Neural progenitor cell (in vitro differentiated cells): ENCODE measurements around the gene CCDC60. TPM values are rescaled to one million over a fixed set of nuclear protein-coding genes. Genes with fewer than 3 reads are reported as not detected.

Source experiments
- DNase-seq: peaks from one replicate; pipeline ENCODE4 v3.0.0-alpha.2; 2016; ENCODE audit warnings: low spot score
- H2AFZ ChIP-seq: fragments of 200-600 bp; sonication (generic); replicated peaks from 2 replicates; pipeline ENCODE4 v1.6.1; 2016; ENCODE audit warnings: antibody characterized with exemption
- H3F3A ChIP-seq: fragments of 200-600 bp; sonication (generic); 2 replicates; pipeline ENCODE4 v1.6.1; 2016; ENCODE audit warnings: antibody characterized with exemption, low read depth
- H3K27ac ChIP-seq: fragments of 200-600 bp; sonication (generic); 2 replicates; pipeline ENCODE4 v1.5.1; 2016; ENCODE audit warnings: mild to moderate bottlenecking
- H3K27me3 ChIP-seq: fragments of 200-600 bp; sonication (generic); 2 replicates; pipeline ENCODE4 v1.6.1; 2016; ENCODE audit warnings: mild to moderate bottlenecking, moderate library complexity
- H3K36me3 ChIP-seq: fragments of 200-600 bp; sonication (generic); 2 replicates; pipeline ENCODE4 v1.5.1; 2016
- H3K4me1 ChIP-seq: fragments of 200-600 bp; sonication (generic); 2 replicates; pipeline ENCODE4 v1.6.1; 2016; ENCODE audit warnings: mixed run types
- H3K4me2 ChIP-seq: fragments of 200-600 bp; sonication (generic); 2 replicates; pipeline ENCODE4 v1.6.1; 2016
- H3K4me3 ChIP-seq: fragments of 200-600 bp; sonication (generic); 2 replicates; pipeline ENCODE4 v1.5.1; 2016
- H3K79me2 ChIP-seq: fragments of 200-600 bp; sonication (generic); 2 replicates; pipeline ENCODE4 v1.6.1; 2016; ENCODE audit warnings: low read depth
- H3K9ac ChIP-seq: fragments of 200-600 bp; sonication (generic); 2 replicates; pipeline ENCODE4 v1.6.1; 2016
- H3K9me3 ChIP-seq: fragments of 200-600 bp; sonication (generic); 2 replicates; pipeline ENCODE4 v1.5.1; 2016; ENCODE audit warnings: low read depth
- H4K20me1 ChIP-seq: fragments of 200-600 bp; sonication (generic); 2 replicates; pipeline ENCODE4 v1.6.1; 2016; ENCODE audit warnings: low read depth
- H3K27ac Mint-ChIP-seq: 3 replicates; pipeline ENCODE4 v1.8.0; 2021; ENCODE audit warnings: mixed read lengths
- H3K27me3 Mint-ChIP-seq: 2 replicates; pipeline ENCODE4 v1.8.0; 2022; ENCODE audit warnings: low read depth, mild to moderate bottlenecking, inconsistent platforms, moderate library complexity, mixed read lengths; ENCODE audit not compliant: insufficient read depth
- H3K36me3 Mint-ChIP-seq: 3 replicates; pipeline ENCODE4 v1.8.0; 2021; ENCODE audit warnings: mixed read lengths
- H3K4me1 Mint-ChIP-seq: 3 replicates; pipeline ENCODE4 v1.8.0; 2021; ENCODE audit warnings: mixed read lengths
- H3K4me3 Mint-ChIP-seq: 3 replicates; pipeline ENCODE4 v1.8.0; 2021; ENCODE audit warnings: mild to moderate bottlenecking, moderate library complexity, mixed read lengths
- H3K9me3 Mint-ChIP-seq: 3 replicates; pipeline ENCODE4 v1.8.0; 2020; ENCODE audit warnings: mixed read lengths
- CTCF ChIP-seq: fragments of 200-600 bp; sonication (generic); IDR thresholded peaks from 2 replicates; pipeline ENCODE4 v1.5.1; 2017; ENCODE audit warnings: antibody characterized with exemption, mild to moderate bottlenecking
- EZH2 ChIP-seq: fragments of 200-600 bp; sonication (generic); IDR thresholded peaks from 2 replicates; pipeline ENCODE4 v1.6.1; 2017; ENCODE audit warnings: antibody characterized with exemption, mild to moderate bottlenecking, moderate library complexity
- EZH2phosphoT487 ChIP-seq: fragments of 200-600 bp; sonication (generic); IDR thresholded peaks from 2 replicates; pipeline ENCODE4 v1.6.1; 2017; ENCODE audit warnings: antibody characterized with exemption
- total RNA-seq: library from RNA; depleted of rRNA; stranded (reverse); fragments of >200 nt; gene quantifications from 2 replicates; pipeline ENCODE4 v1.2.3, GENCODE V29; 2015; ENCODE audit warnings: low replicate concordance

The CCDC60 gene
- total RNA-seq, 1 donor from 2014 or later, result 4.6 TPM

GRCh38 chr12:119374635-119375034 is 40.1 kb downstream of the CCDC60 start:
- Mint-ChIP-seq H3K36me3 (no peaks in the 10 kb centered on the region), H3K4me1 (no peaks in the 10 kb centered on the region), H3K27me3 (peaks cover 3% of the 10 kb centered on the region), H3K27ac (no peak overlapping the region), H3K9me3 (peaks cover 3% of the 10 kb centered on the region), H3K4me3 (no peak overlapping the region)
- H3K36me3 ChIP-seq, result no peaks in the 10 kb centered on the region
- no peaks in the 10 kb centered on the region for H3K27me3 ChIP-seq
- H3K9me3 ChIP-seq, result no peaks in the 10 kb centered on the region
- no peak overlapping the region for H3K9ac ChIP-seq
- H3K4me3 ChIP-seq, result no peak overlapping the region
- no peak for DNase-seq
- TF ChIP-seq CTCF, result no peak
- no peak for TF ChIP-seq EZH2phosphoT487
- no peak for TF ChIP-seq EZH2
- H3F3A ChIP-seq, result no peaks in the 10 kb centered on the region
- no peak overlapping the region for H3K4me2 ChIP-seq
- H2AFZ ChIP-seq, result no peak overlapping the region
- no peak overlapping the region for H3K27ac ChIP-seq
- H3K79me2 ChIP-seq, result no peaks in the 10 kb centered on the region
- H4K20me1 ChIP-seq, result no peaks in the 10 kb centered on the region
- H3K4me1 ChIP-seq, result peaks cover 9% of the 10 kb centered on the region

GRCh38 chr12:119375075-119375882 is 40.8 kb downstream of the CCDC60 start:
- no peak overlapping the region for H3K9ac ChIP-seq
- H2AFZ ChIP-seq, result no peak overlapping the region
- H3K27me3 ChIP-seq, result no peaks in the 10 kb centered on the region
- TF ChIP-seq CTCF, result no peak
- TF ChIP-seq EZH2, result no peak
- TF ChIP-seq EZH2phosphoT487, result no peak
- peaks cover 7% of the 10 kb centered on the region for H3K4me1 ChIP-seq
- H3K4me2 ChIP-seq, result no peak overlapping the region
- Mint-ChIP-seq H3K27ac (peak overlapping the region; percentile 76), H3K4me1 (no peaks in the 10 kb centered on the region), H3K27me3 (peaks cover 3% of the 10 kb centered on the region), H3K9me3 (peaks cover 3% of the 10 kb centered on the region), H3K36me3 (no peaks in the 10 kb centered on the region), H3K4me3 (no peak overlapping the region)
- no peak overlapping the region for H3K27ac ChIP-seq
- no peak overlapping the region for H3K4me3 ChIP-seq
- H4K20me1 ChIP-seq, result no peaks in the 10 kb centered on the region
- H3K79me2 ChIP-seq, result no peaks in the 10 kb centered on the region
- no peaks in the 10 kb centered on the region for H3K36me3 ChIP-seq
- H3K9me3 ChIP-seq, result no peaks in the 10 kb centered on the region
- H3F3A ChIP-seq, result no peaks in the 10 kb centered on the region
- no peak for DNase-seq

DNA sequence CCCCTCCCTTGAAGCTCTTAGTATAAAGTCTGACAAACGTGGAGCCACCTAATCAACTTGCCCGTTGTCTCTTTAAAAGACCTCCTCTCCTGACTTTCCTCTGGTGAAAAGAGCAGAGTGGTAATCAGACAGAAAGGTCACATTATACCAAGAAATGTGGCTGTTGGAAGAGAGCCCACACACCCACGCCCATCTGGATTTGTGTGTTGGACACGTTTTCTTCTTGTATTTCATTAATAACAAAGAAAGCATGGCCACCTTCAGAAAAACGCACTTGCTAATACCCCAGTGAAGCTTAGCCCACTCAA is 41.3 kb downstream of the CCDC60 start:
- Histone ChIP-seq H4K20me1 (no peaks in the 10 kb centered on the region), H3K9ac (no peak overlapping the region), H2AFZ (peak overlapping the region; percentile 34), H3K36me3 (no peaks in the 10 kb centered on the region), H3K27ac (no peak overlapping the region), H3F3A (no peaks in the 10 kb centered on the region), H3K4me3 (no peak overlapping the region), H3K79me2 (no peaks in the 10 kb centered on the region), H3K9me3 (no peaks in the 10 kb centered on the region), H3K4me1 (peaks cover 12% of the 10 kb centered on the region), H3K4me2 (no peak overlapping the region), H3K27me3 (no peaks in the 10 kb centered on the region)
- Mint-ChIP-seq H3K4me3 (no peak overlapping the region), H3K4me1 (no peaks in the 10 kb centered on the region), H3K27ac (no peak overlapping the region), H3K36me3 (no peaks in the 10 kb centered on the region), H3K9me3 (peaks cover 3% of the 10 kb centered on the region), H3K27me3 (peaks cover 3% of the 10 kb centered on the region)
- DNase-seq, result no peak
- TF ChIP-seq EZH2, result no peak
- TF ChIP-seq EZH2phosphoT487, result no peak

DNA sequence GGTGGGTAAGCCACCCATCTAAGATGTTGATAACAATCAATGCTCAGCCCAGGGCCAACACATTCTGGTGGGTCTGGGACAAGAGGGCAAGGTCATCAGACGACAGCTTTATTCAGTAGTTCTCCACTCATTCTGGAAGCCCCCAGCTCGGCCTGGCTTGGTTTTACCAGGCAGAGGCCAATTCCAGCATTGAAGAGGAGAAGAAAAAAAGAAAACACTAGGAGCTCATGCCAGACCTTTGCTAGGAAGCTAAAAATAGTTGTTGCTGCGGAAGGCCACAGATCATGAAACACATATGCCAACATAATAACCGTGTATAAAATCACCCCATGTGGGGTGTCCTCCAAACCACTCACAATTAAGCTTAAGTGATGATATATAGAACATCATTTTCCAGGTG is 44.4 kb downstream of the CCDC60 start:
- TF ChIP-seq CTCF, result no peak
- TF ChIP-seq EZH2, result no peak
- no peak for TF ChIP-seq EZH2phosphoT487
- no peak for DNase-seq
- H2AFZ ChIP-seq, result no peak overlapping the region
- no peaks in the 10 kb centered on the region for H3K27me3 ChIP-seq
- H3F3A ChIP-seq, result no peaks in the 10 kb centered on the region
- peaks cover 11% of the 10 kb centered on the region for H3K4me1 ChIP-seq
- H4K20me1 ChIP-seq, result no peaks in the 10 kb centered on the region
- H3K4me2 ChIP-seq, result no peak overlapping the region
- no peak overlapping the region for H3K9ac ChIP-seq
- no peak overlapping the region for H3K27ac ChIP-seq
- no peaks in the 10 kb centered on the region for H3K4me1 Mint-ChIP-seq
- H3K36me3 Mint-ChIP-seq, result no peaks in the 10 kb centered on the region
- H3K79me2 ChIP-seq, result no peaks in the 10 kb centered on the region
- no peak overlapping the region for H3K4me3 Mint-ChIP-seq
- no peaks in the 10 kb centered on the region for H3K9me3 ChIP-seq
- H3K4me3 ChIP-seq, result no peak overlapping the region
- H3K9me3 Mint-ChIP-seq, result peaks cover 6% of the 10 kb centered on the region
- no peak overlapping the region for H3K27ac Mint-ChIP-seq
- H3K27me3 Mint-ChIP-seq, result peaks cover 7% of the 10 kb centered on the region
- no peaks in the 10 kb centered on the region for H3K36me3 ChIP-seq
